ENCODE data around the gene ANO8.

Gene ANO8

GRCh38 chr19:17293605-17294004, 41.0 kb downstream of the ANO8 start:
- no peak overlapping the region for H2BK120ac ChIP-seq (ENCODE audit: low read depth, low read length)
- no peak overlapping the region for H4K8ac ChIP-seq (ENCODE audit: low read depth, low read length)
- H4K91ac ChIP-seq (ENCODE audit: low read depth, low read length, poor library complexity) = no peak overlapping the region
- no peak for DNase-seq (ENCODE audit: low spot score)
- no peak overlapping the region for H3K18ac ChIP-seq (ENCODE audit: low read length)
- peaks cover 12 to 25% of the 10 kb centered on the region in 2 donors for H3K36me3 ChIP-seq (replicated peaks in 1 of 2; ENCODE audit: control insufficient read depth in 2 of 2, insufficient read depth in 2 of 2, low read length in 2 of 2)
- H3K9me3 ChIP-seq (replicated peaks in 1 of 2; ENCODE audit: control insufficient read depth in 2 of 2, insufficient read depth in 1 of 2, low read depth in 1 of 2, low read length in 2 of 2) = peaks cover 6 to 8% of the 10 kb centered on the region in 2 donors
- H2BK12ac ChIP-seq (ENCODE audit: low read length) = no peak overlapping the region
- H3K23ac ChIP-seq (ENCODE audit: low read depth, low read length, poor library complexity) = peak overlapping the region; percentile 75
- no peak overlapping the region for H3K4ac ChIP-seq (ENCODE audit: low read length)
- no peak overlapping the region for H3K27ac ChIP-seq (replicated peaks; ENCODE audit: low read length)
- H3K4me1 ChIP-seq (ENCODE audit: control insufficient read depth in 2 of 2, insufficient read depth in 1 of 2, low read depth in 1 of 2, low read length in 2 of 2) = peaks cover 0 to 2% of the 10 kb centered on the region in 2 donors
- WGBS, 2 donors (ENCODE audit: extremely low coverage in 2 of 2, insufficient read length in 2 of 2, insufficient replicate concordance in 1 of 2) = no CpG with 5 or more reads among the region's 14 CpGs
- no peak overlapping the region for H2BK5ac ChIP-seq (ENCODE audit: low read length)
- H2BK15ac ChIP-seq (ENCODE audit: low read length) = no peak overlapping the region
- H3K27me3 ChIP-seq (ENCODE audit: control insufficient read depth in 3 of 3, insufficient read depth in 3 of 3, low read depth in 1 of 3, low read length in 3 of 3) = no peaks in the 10 kb centered on the region
- no peak overlapping the region for H3K4me2 ChIP-seq (ENCODE audit: insufficient read depth, low read length, poor library complexity, severe bottlenecking)
- H3K4me3 ChIP-seq (ENCODE audit: low read length in 2 of 2) = no peak overlapping the region
- H3K9ac ChIP-seq (ENCODE audit: low read depth, low read length, poor library complexity) = no peak overlapping the region
- H2AK5ac ChIP-seq (ENCODE audit: low read depth, low read length) = no peak overlapping the region
- no peak overlapping the region for H3K14ac ChIP-seq (ENCODE audit: low read length)
- H2AFZ ChIP-seq (ENCODE audit: low read length) = no peak overlapping the region
- peaks cover 8% of the 10 kb centered on the region for H3K79me1 ChIP-seq (ENCODE audit: low read depth, low read length)

- Histone ChIP-seq H3K9me3 (replicated peaks in 1 of 2; ENCODE audit: control insufficient read depth in 2 of 2, insufficient read depth in 1 of 2, low read depth in 1 of 2, low read length in 2 of 2) (peaks cover 0 to 6% of the 10 kb centered on the region in 2 donors), H4K91ac (ENCODE audit: low read depth, low read length, poor library complexity) (no peak overlapping the region), H3K27me3 (ENCODE audit: control insufficient read depth in 3 of 3, insufficient read depth in 3 of 3, low read depth in 1 of 3, low read length in 3 of 3) (no peaks in the 10 kb centered on the region), H3K4me2 (ENCODE audit: insufficient read depth, low read length, poor library complexity, severe bottlenecking) (peak overlapping the region; percentile 92), H3K14ac (ENCODE audit: low read length) (peak overlapping the region; percentile 99), H2BK5ac (ENCODE audit: low read length) (peak overlapping the region; percentile 53), H3K18ac (ENCODE audit: low read length) (peak overlapping the region; percentile 97), H2AFZ (ENCODE audit: low read length) (peak overlapping the region; percentile 90), H3K36me3 (replicated peaks in 1 of 2; ENCODE audit: control insufficient read depth in 2 of 2, insufficient read depth in 2 of 2, low read length in 2 of 2) (peaks cover 9 to 20% of the 10 kb centered on the region in 2 donors), H3K9ac (ENCODE audit: low read depth, low read length, poor library complexity) (peak overlapping the region; percentile 81), H3K23ac (ENCODE audit: low read depth, low read length, poor library complexity) (peak overlapping the region; percentile 89), H4K8ac (ENCODE audit: low read depth, low read length) (peak overlapping the region; percentile 65), H2BK120ac (ENCODE audit: low read depth, low read length) (peak overlapping the region; percentile 81), H3K27ac (replicated peaks; ENCODE audit: low read length) (peak overlapping the region; percentile 95), H3K4ac (ENCODE audit: low read length) (no peak overlapping the region), H2BK12ac (ENCODE audit: low read length) (peak overlapping the region; percentile 73), H3K4me3 (ENCODE audit: low read length in 2 of 2) (peak overlapping the region; percentile 51 to 73), H3K4me1 (ENCODE audit: control insufficient read depth in 2 of 2, insufficient read depth in 1 of 2, low read depth in 1 of 2, low read length in 2 of 2) (peaks cover 0 to 2% of the 10 kb centered on the region in 2 donors), H2AK5ac (ENCODE audit: low read depth, low read length) (peak overlapping the region; percentile 93), H2BK15ac (ENCODE audit: low read length) (no peak overlapping the region), H3K79me1 (ENCODE audit: low read depth, low read length) (peaks cover 6% of the 10 kb centered on the region)
- WGBS, 2 donors (ENCODE audit: extremely low coverage in 2 of 2, insufficient read length in 2 of 2, insufficient replicate concordance in 1 of 2) = no CpG with 5 or more reads among the region's 46 CpGs
- peak; percentile 79 for DNase-seq (ENCODE audit: low spot score)
Measured at GRCh38 chr19:17292301-17293074, 42.2 kb downstream of the ANO8 start.

DNA sequence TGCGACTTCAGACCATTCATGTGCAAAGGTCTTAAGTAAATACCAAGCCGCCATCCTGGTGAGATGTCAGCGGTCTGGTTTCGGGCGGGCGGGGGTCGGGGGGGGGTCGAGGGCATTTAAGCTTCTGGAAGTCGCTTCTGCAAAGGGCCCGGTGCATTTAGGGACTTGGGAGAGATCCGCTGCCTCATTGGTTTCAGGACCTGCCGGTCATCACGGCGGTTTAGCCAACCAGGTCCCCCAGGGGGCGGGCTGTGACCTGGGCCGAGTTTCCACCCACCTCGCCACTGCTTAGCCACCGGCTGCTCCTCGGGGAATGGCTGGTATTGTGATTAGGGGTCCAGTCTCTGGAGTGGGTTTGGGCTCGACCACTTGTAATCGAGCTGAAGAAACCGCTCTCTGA, 45.2 kb downstream of the ANO8 start:
- no CpG with 5 or more reads among the region's 22 CpGs for WGBS, 2 donors (ENCODE audit: extremely low coverage in 2 of 2, insufficient read length in 2 of 2, insufficient replicate concordance in 1 of 2)
- no peak overlapping the region for H2BK12ac ChIP-seq (ENCODE audit: low read length)
- peak overlapping the region; percentile 2 for H3K4me2 ChIP-seq (ENCODE audit: insufficient read depth, low read length, poor library complexity, severe bottlenecking)
- H3K4ac ChIP-seq (ENCODE audit: low read length) = no peak overlapping the region
- no peak overlapping the region for H4K91ac ChIP-seq (ENCODE audit: low read depth, low read length, poor library complexity)
- H2BK5ac ChIP-seq (ENCODE audit: low read length) = no peak overlapping the region
- peaks cover 4 to 8% of the 10 kb centered on the region in 2 donors for H3K9me3 ChIP-seq (replicated peaks in 1 of 2; ENCODE audit: control insufficient read depth in 2 of 2, insufficient read depth in 1 of 2, low read depth in 1 of 2, low read length in 2 of 2)
- no peak overlapping the region for H3K9ac ChIP-seq (ENCODE audit: low read depth, low read length, poor library complexity)
- H3K36me3 ChIP-seq (replicated peaks in 1 of 2; ENCODE audit: control insufficient read depth in 2 of 2, insufficient read depth in 2 of 2, low read length in 2 of 2) = peaks cover 4 to 15% of the 10 kb centered on the region in 2 donors
- DNase-seq (ENCODE audit: low spot score) = peak; percentile 69
- peak overlapping the region; percentile 52 for H3K18ac ChIP-seq (ENCODE audit: low read length)
- H3K23ac ChIP-seq (ENCODE audit: low read depth, low read length, poor library complexity) = no peak overlapping the region
- H2BK120ac ChIP-seq (ENCODE audit: low read depth, low read length) = no peak overlapping the region
- no peak overlapping the region for H3K27ac ChIP-seq (replicated peaks; ENCODE audit: low read length)
- no peak overlapping the region for H2AFZ ChIP-seq (ENCODE audit: low read length)
- no peak overlapping the region for H3K14ac ChIP-seq (ENCODE audit: low read length)
- no peak overlapping the region for H2AK5ac ChIP-seq (ENCODE audit: low read depth, low read length)
- no peak overlapping the region for H4K8ac ChIP-seq (ENCODE audit: low read depth, low read length)
- no peak overlapping the region for H2BK15ac ChIP-seq (ENCODE audit: low read length)
- no peak overlapping the region for H3K4me3 ChIP-seq (ENCODE audit: low read length in 2 of 2)
- H3K79me1 ChIP-seq (ENCODE audit: low read depth, low read length) = peaks cover 2% of the 10 kb centered on the region
- H3K27me3 ChIP-seq (ENCODE audit: control insufficient read depth in 3 of 3, insufficient read depth in 3 of 3, low read depth in 1 of 3, low read length in 3 of 3) = no peaks in the 10 kb centered on the region
- H3K4me1 ChIP-seq (ENCODE audit: control insufficient read depth in 2 of 2, insufficient read depth in 1 of 2, low read depth in 1 of 2, low read length in 2 of 2) = peaks cover 0 to 2% of the 10 kb centered on the region in 2 donors

DNA sequence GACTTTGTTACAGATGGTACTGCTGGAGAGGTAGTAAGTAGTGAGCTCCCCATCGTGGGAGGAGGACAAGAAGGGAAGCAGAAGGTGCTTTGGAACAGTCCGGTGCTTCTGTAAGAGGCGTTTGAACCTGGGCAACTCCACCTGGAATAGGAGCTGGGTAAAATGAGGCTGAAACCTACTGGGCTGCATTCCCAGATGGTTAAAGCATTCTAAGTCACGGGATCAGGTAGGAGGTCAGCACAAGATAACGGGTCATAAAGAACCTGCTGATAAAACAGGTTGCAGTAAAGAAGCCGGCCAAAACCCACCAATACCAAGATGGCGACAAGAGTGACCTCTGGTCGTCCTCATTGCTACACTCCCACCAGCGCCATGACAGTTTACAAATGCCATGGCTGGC, 47.9 kb downstream of the ANO8 start:
- Histone ChIP-seq H3K27ac (replicated peaks; ENCODE audit: low read length) (no peak overlapping the region), H2BK15ac (ENCODE audit: low read length) (no peak overlapping the region), H2BK120ac (ENCODE audit: low read depth, low read length) (no peak overlapping the region), H3K4me1 (ENCODE audit: control insufficient read depth in 2 of 2, insufficient read depth in 1 of 2, low read depth in 1 of 2, low read length in 2 of 2) (peaks cover 0 to 5% of the 10 kb centered on the region in 2 donors), H3K79me1 (ENCODE audit: low read depth, low read length) (no peaks in the 10 kb centered on the region), H3K9ac (ENCODE audit: low read depth, low read length, poor library complexity) (no peak overlapping the region), H2BK5ac (ENCODE audit: low read length) (no peak overlapping the region), H3K4me3 (ENCODE audit: low read length in 2 of 2) (no peak overlapping the region), H2AFZ (ENCODE audit: low read length) (no peak overlapping the region), H3K36me3 (replicated peaks in 1 of 2; ENCODE audit: control insufficient read depth in 2 of 2, insufficient read depth in 2 of 2, low read length in 2 of 2) (peaks cover 0 to 6% of the 10 kb centered on the region in 2 donors), H4K8ac (ENCODE audit: low read depth, low read length) (no peak overlapping the region), H3K23ac (ENCODE audit: low read depth, low read length, poor library complexity) (no peak overlapping the region), H2BK12ac (ENCODE audit: low read length) (no peak overlapping the region), H3K27me3 (ENCODE audit: control insufficient read depth in 3 of 3, insufficient read depth in 3 of 3, low read depth in 1 of 3, low read length in 3 of 3) (peaks cover 0 to 8% (median 2%) of the 10 kb centered on the region in 3 experiments), H3K14ac (ENCODE audit: low read length) (no peak overlapping the region), H3K9me3 (replicated peaks in 1 of 2; ENCODE audit: control insufficient read depth in 2 of 2, insufficient read depth in 1 of 2, low read depth in 1 of 2, low read length in 2 of 2) (peaks cover 4 to 5% of the 10 kb centered on the region in 2 donors), H3K4me2 (ENCODE audit: insufficient read depth, low read length, poor library complexity, severe bottlenecking) (no peak overlapping the region), H3K18ac (ENCODE audit: low read length) (no peak overlapping the region), H4K91ac (ENCODE audit: low read depth, low read length, poor library complexity) (no peak overlapping the region), H3K4ac (ENCODE audit: low read length) (no peak overlapping the region), H2AK5ac (ENCODE audit: low read depth, low read length) (no peak overlapping the region)
- no peak for DNase-seq (ENCODE audit: low spot score)
- WGBS, 2 donors (ENCODE audit: extremely low coverage in 2 of 2, insufficient read length in 2 of 2, insufficient replicate concordance in 1 of 2) = no CpG with 5 or more reads among the region's 9 CpGs
